GM21528 (cell line): Measurements from ENCODE around the gene SPTB.

ENCODE experiments used
- ATAC-seq: cut with Tn5 transposase; IDR thresholded peaks from one replicate; pipeline ENCODE4 v1.9.1; 2021; ENCODE audit warnings: mild to moderate bottlenecking, moderate library complexity; ENCODE audit not compliant: unreplicated experiment, low FRiP score

Gene SPTB

GRCh38 chr14:64719601-64720000, 160.1 kb downstream of the SPTB start:
- ATAC-seq: no peak

GRCh38 chr14:64718762-64719161, 160.9 kb downstream of the SPTB start:
- ATAC-seq: no peak

GRCh38 chr14:64717870-64718269, 161.8 kb downstream of the SPTB start:
- no peak for ATAC-seq

DNA sequence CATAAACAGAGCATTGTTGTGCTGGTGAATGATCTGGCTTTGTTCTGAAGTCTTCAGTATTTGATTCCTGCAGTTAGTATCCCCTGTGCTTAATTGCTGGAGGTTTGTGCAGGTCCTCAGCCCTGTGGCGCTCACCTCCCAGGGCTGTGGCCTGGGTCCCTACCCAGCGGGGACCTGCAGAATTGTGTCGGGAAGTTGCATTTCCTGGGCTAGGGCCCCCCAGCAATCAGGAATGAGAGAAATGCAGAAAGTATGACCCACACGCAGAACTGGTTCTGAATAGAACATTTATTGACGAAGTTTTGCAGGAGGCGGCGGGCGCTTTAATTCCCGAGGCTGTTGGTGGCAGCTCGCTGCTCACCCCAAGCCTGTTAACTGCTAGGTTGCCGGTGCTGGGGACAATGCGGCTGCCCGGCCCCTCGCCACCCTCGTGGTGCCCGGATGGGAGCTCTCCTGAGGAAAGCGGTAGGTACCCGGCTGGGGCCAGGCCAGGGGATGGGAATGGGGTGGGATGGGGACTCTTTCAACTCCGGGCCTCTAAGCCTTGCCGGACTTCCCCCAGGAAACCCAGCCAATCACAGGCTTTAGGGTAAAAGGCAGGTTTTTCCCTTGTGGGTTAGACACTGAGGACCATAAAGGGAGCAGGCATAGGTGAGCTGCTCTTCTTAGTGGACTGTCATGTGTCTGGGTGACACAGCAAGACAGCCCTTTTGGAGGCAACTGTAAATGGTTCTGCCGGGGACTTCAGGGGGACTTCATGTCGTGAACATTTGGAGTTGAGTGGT, 163.9 kb downstream of the SPTB start:
- no peak for ATAC-seq

- no peak for ATAC-seq
These were observed 164.5 kb downstream of the SPTB start for GRCh38 chr14:64715146-64715627.

DNA sequence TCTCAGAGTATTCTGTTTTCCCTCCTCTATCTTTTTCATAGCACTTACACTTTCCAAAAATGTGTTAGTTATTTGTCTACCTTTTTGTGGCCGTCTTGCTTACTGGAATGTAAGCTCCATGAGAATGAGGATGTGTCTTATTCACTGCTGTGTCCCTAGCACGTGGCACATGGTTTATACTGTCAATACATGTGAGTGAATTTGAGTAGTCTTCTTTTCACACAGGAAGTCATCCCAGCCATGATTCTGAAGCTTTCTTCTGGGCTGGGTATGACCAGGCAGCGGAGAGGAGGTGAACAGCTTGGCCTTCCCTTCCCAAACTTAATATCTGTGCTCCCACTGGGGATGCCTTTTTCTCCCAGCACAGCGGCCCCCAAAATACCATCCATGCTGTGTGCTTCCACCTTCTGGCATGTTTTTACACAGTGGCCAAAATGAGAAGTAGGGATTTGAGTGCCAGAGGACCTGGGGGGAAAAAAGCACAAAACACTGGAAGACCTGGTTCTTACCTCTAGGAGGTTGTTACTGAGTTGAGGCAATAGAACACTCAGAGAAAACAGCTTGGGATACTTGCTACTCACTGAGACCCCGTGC, 165.2 kb downstream of the SPTB start:
- ATAC-seq: no peak

- no peak for ATAC-seq
These were observed 166.0 kb downstream of the SPTB start for GRCh38 chr14:64713677-64714076.

- ATAC-seq: no peak
These were observed 168.7 kb downstream of the SPTB start for GRCh38 chr14:64711039-64711438.

DNA sequence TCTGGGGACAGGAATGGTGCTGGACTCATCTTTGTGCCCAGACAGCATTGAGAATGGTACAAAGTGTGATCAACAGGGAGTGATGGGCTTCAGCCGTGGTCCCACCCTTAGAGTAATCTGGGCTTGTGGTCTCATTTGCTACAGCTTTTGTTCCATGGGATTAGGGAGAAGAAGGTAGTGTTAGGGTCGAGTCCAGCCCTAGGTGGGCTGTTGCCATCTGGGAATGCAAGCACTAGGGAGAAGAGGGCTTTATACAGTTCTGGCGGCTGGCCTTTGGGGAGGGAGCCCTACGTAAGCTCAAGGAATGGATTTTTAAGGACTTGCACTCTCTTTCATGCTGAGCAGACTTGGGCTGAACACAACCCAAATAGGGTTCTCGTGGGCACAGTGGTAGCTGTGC, 170.6 kb downstream of the SPTB start:
- no peak for ATAC-seq

- ATAC-seq: no peak
These were observed 171.3 kb downstream of the SPTB start for GRCh38 chr14:64708148-64709004.

DNA sequence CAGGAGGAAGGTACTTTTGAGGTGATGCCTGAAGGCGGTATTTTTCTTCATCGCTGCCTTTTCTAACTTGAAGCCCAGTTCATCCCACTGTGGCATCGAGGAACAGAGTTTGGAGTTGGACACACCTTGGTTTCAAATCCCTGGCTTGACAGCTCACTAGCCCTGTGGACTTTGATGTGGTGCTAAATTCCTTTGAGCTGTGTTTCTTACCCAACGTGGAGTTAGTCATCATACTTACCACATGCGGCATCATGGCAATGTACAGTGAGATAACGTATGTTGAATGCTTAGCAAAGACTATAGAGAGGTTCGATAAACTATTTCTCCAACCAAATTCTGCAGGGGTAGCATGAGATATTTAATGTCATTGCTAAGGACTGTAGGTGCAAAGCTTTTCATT, 172.0 kb downstream of the SPTB start:
- ATAC-seq: no peak

DNA sequence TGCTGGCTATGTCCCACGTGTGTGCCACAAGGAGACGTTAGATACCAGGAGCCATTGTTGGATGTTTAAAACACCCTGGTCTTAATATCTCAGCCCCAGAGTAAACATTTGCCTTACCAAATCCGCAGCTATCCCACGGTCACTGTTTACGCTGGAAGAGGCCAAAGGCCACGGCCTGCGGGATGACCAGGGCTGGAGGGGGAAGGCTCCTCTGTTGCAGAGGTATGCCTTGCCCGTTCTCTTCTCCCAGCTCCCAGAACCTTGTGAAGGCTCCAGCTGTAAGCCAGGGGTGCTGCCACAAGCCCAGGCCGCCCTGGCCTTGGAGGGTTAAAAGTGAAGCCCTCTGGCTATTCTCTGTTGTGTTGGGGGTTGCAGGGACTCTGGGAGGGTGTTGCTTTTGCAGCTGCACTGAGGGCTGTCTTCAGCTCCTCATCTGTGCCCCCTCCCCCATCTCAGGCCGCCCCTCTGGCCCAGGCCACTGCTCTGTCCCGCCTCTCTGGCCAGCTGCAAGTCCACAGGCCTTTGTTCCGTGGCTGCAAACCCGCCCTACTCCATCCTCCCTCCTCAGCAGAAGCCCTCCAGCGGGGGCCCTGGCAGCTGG, 173.0 kb downstream of the SPTB start:
- no peak for ATAC-seq

DNA sequence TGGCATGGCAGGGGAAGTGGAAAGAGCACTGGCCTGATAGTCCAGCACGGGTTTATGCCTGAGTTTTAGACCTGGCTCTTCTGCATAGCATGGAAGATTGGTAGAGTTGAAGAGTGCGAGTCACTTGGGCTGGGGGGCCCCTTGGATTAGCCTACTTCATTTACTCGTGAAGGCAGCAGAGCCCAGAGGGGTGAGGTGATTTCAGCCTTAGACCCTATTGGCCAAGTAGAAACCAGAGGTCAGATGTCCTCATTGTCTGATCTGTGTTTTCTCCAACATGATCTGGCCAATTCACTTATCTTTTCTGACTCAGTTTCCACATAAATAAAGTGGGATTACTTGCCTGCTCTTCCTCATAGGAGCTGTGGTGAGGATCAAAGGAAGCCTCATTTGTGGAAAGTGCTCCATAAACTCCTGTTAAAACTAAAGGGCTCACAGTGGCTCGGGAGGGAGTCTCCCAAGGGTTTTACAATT, 173.6 kb downstream of the SPTB start:
- no peak for ATAC-seq

DNA sequence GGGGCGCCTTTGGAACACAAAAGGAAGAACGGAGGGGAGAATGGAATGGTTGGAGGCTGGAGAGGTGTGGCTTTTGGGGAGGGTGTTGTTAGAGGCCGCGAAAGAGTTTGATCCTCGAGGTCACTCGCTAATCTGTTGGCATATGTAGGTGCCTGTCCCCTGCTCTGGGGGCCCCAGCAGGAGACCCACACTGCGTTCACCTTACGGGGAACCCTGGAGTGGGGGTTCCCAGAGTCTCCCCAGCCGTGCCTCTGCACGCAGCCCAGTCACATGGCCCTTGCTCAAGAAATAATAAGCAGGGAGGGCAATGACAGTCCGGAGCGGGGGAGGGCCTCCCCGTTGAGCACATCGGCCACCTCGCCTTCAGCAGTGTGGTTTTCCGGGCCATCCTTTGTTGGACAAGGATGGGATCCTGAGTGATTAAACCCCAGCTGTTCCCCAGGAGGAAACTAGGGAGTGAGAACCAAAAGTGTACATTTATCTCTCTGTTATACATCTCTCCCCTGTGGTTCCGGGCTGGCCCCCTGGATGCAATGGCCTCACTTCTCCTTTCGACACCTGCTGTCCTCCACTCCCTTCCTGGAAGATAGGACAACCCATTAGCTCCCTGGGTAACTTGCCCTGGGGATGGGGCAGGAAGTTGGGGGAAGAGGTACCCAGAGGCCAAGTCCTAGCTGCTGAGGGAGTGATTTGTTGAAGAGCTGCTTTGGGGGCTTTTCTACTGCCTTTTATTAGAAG, 174.2 kb downstream of the SPTB start:
- no peak for ATAC-seq

DNA sequence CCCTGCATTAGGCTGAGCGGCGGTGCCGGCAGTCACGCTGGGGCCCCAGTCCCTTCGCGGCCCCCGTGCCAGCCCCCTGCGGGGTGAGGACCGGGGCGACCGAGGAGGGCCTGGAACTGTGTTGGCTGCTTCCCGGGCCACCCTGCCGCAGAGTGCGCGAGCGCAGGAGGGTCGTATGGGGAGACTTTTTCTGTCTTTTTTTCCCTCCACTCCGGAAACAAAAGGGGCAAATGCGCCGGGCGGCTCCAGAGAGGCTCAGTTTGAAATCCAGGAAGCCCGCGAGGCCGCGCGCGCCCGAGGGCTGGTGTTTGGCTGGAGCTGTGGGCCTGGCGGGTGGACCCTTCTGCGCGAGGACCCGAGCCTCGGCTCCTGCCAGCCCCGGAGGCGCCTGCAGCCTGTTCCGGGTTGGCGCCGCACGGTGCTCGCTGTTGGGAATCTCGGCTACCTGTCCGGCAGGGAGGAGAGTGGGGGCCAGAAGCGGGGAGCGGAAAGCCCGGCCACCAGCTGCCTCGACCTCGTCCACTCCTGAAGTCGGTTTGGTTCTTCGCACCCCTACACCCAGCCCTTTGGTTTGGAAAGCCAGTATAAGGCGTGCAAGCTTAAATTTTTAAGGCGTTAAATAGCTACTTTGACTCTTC, 174.8 kb downstream of the SPTB start:
- ATAC-seq: no peak

- no peak for ATAC-seq
These were observed 175.5 kb downstream of the SPTB start, which contains the start of gene PLEKHG3 for GRCh38 chr14:64704143-64704742. Gene PLEKHG3 (plus strand): TSS chr14:64704424. CDS start chr14:64727632, 23,208 bp downstream.

GRCh38 chr14:64703395-64704142, 176.1 kb downstream of the SPTB start:
- ATAC-seq: no peak
